GM18508 (cell line): ENCODE results near the gene MAPKBP1.

ENCODE experiments used
- ATAC-seq: cut with Tn5 transposase; IDR thresholded peaks from one replicate; pipeline ENCODE4 v1.9.1; 2021; ENCODE audit warnings: moderate number of reproducible peaks; ENCODE audit not compliant: insufficient read depth, unreplicated experiment

The MAPKBP1 gene

GRCh38 chr15:41780727-41781126, 6.4 kb downstream of the MAPKBP1 start:
- no peak for ATAC-seq

- no peak for ATAC-seq
These were observed 8.3 kb downstream of the MAPKBP1 start for GRCh38 chr15:41782371-41783282.

DNA sequence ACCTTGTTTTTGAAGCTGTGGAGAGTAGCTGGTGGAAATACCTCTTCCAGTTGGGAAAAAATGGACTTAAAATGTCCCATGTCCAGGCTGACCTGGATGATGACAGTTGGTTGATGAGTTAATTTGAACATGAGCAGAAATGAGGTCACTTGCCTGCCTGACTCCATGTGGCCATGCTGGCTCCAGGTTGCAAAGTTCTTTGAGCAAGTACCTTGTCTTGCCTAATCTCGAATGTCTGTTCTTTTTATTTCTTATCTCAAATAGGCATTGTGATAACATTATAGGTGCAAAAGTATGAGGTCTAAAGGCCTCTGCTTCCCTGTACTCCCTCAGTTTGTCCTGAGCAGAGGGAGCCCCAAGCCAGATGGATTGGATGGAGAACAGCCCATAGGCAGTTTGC, 9.0 kb downstream of the MAPKBP1 start:
- no peak for ATAC-seq

GRCh38 chr15:41788262-41788661, 14.0 kb downstream of the MAPKBP1 start:
- ATAC-seq, result no peak

- no peak for ATAC-seq
These were observed 15.0 kb downstream of the MAPKBP1 start for GRCh38 chr15:41789236-41789635.

GRCh38 chr15:41789662-41790061, 15.4 kb downstream of the MAPKBP1 start:
- no peak for ATAC-seq

GRCh38 chr15:41790169-41790568, 15.9 kb downstream of the MAPKBP1 start:
- ATAC-seq, result no peak

DNA sequence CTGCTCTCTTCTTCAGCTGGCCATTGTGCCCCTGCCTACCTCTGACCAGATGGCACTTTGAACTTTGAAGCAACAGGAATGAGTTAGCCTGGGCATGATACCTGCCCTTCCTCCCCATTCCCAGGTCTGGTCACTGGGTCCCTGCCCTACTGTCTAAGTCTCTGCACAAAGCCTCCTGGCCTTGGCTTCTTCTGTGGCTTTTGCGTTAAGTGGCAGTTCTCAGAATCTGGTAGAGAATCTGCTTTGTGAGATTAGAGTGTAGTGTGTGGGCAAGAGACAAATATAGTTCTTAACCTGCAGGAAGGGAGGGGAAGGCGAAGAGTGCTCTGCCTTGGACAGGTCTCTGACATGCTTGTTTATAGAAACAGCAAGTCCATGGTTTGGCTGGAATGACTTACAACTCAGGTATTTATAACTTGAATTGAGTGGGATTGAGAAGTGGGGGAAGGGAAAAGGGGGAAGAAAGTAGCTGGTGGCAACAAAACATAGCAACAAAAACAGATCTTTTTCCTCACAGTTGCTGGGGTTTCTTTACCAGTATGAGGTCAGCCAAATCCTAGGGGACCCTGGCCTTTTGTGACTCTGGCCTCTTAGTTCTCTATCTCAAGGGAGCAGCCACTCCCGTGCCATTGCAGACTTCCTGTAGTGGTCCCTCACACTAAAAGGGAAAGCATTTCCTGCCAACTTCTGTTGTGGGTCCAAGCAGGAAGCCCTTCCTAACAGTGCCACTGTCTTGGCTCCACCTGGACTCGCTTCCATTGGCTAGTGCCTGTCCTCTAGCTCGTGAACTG, 16.7 kb downstream of the MAPKBP1 start:
- ATAC-seq, result no peak

DNA sequence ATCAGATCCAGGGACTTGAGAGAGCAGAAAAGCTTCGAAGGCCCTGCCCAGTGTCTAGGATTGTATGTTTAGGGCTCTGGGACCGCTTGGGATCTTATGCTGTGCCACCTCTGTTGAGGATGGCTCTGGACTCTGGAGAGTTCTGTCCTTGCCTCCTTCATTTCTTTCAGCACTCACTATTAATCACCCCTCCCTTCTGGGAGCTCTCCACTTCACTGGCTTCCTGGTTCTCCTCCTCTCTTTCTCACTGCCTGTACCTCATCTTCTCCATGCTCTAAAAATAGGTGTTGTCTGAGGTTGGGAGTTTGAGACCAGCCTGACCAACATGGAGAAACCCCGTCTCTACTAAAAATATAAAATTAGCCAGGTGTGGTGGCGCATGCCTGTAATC, 17.3 kb downstream of the MAPKBP1 start:
- no peak for ATAC-seq

- no peak for ATAC-seq
These were observed 17.8 kb downstream of the MAPKBP1 start for GRCh38 chr15:41792000-41792637.

DNA sequence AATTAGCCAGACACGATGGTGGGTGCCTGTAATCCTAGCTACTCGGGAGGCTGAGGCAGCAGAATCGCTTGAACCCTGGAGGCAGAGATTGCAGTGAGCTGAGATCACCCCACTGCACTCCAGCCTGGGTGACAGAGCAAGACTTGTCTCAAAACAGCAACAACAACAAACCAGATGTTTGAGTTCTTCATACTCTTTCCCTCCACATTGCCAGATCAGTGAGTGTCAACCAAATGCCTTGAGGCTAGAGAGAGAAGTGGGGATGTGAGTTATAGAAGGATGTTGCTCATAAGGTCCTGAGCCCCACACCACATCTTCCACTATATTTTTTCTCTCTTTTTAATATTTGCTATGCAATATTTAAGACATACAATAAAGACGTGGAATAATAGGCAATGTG, 19.8 kb downstream of the MAPKBP1 start:
- ATAC-seq, result no peak

- no peak for ATAC-seq
These were observed 21.9 kb downstream of the MAPKBP1 start for GRCh38 chr15:41795996-41796856.

DNA sequence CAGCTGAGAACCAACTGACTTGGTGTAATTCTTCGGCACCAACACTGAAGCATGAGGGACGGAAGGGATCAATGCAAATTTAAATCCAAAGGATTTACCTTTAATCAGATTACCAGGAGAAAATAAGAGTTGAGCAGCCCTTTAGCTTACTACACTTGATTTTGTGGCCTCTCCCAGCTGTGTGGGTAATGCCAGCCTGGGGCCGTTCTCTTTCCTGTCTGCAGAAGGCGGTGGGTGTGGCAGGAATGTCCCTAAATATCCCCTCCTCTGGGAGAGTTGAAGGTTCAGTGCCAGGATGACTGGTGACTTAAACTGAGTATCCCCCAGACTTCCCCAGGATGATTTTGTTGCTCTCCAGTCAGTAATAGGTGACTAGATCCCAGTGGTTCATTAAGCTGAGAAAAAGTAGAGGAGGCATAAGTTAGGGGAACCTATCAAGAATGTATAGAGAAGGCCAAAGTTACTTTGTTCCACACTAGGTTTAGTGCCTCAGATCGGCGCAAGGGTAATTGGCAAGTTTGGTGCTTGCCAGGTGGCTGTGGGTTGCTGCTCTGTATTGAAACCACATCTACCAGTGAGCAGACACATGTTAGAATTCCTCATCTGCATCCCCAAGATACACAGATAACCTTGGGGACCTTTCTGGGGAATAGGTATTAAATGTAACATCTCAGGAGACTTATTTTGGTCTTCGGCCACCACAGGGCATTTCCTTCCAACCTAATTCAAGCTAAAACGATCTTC, 23.1 kb downstream of the MAPKBP1 start:
- no peak for ATAC-seq

- ATAC-seq, result no peak
These were observed 24.6 kb downstream of the MAPKBP1 start for GRCh38 chr15:41798607-41799487.

GRCh38 chr15:41799488-41799805, 25.2 kb downstream of the MAPKBP1 start:
- no peak for ATAC-seq

GRCh38 chr15:41801185-41801584, 26.9 kb downstream of the MAPKBP1 start:
- no peak for ATAC-seq

DNA sequence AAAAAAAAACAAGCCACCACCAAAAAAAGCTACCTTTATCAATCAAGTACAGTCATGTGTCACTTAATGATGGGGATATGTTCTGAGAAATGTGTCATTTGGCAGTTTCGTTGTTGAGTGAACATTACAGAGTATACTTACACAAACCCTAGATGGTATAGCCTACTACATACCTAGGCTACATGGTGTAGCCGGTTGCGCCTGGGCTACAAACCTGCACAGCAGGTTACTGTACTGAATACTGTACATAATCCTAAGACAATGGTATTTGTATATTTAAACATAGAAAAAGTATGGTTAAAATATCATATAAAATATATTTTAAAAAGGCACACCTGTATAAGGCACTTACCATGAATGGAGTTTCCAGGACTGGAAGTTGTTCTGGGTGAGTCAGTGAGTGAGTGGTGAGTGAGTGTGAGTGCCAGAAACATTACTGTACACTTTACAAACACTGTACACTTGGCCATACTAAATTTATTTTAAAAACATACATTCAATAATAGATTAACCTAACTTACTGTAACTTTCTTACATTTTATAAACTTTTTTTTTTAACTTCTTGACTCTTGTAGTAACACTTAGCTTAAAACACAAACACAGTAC, 27.7 kb downstream of the MAPKBP1 start:
- no peak for ATAC-seq

GRCh38 chr15:41804361-41804760, 30.1 kb downstream of the MAPKBP1 start:
- no peak for ATAC-seq
